ENCODE measurements around the gene EIF3B.
"Not testable (repeated sequence)": the region's sequence is repeated elsewhere in the genome, so short reads cannot be mapped to it uniquely, and the experiment has no call there.

EIF3B gene

GRCh38 chr7:2373646-2374045 lies 19.0 kb downstream of the EIF3B start:
- TF ChIP-seq, protein P1, sequence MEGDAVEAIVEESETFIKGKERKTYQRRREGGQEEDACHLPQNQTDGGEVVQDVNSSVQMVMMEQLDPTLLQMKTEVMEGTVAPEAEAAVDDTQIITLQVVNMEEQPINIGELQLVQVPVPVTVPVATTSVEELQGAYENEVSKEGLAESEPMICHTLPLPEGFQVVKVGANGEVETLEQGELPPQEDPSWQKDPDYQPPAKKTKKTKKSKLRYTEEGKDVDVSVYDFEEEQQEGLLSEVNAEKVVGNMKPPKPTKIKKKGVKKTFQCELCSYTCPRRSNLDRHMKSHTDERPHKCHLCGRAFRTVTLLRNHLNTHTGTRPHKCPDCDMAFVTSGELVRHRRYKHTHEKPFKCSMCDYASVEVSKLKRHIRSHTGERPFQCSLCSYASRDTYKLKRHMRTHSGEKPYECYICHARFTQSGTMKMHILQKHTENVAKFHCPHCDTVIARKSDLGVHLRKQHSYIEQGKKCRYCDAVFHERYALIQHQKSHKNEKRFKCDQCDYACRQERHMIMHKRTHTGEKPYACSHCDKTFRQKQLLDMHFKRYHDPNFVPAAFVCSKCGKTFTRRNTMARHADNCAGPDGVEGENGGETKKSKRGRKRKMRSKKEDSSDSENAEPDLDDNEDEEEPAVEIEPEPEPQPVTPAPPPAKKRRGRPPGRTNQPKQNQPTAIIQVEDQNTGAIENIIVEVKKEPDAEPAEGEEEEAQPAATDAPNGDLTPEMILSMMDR (IDR thresholded peaks at IDR 0.05): no peak
- Mint-ChIP-seq H3K27ac (no peak overlapping the region), H3K9me3 (no peaks in the 10 kb centered on the region), H3K4me3 (no peak overlapping the region), H3K36me3 (ENCODE audit: low read depth) (peaks cover 74% of the 10 kb centered on the region), H3K4me1 (no peaks in the 10 kb centered on the region), H3K27me3 (ENCODE audit: low read depth, poor library complexity) (no peaks in the 10 kb centered on the region)
- no peak for DNase-seq

DNA sequence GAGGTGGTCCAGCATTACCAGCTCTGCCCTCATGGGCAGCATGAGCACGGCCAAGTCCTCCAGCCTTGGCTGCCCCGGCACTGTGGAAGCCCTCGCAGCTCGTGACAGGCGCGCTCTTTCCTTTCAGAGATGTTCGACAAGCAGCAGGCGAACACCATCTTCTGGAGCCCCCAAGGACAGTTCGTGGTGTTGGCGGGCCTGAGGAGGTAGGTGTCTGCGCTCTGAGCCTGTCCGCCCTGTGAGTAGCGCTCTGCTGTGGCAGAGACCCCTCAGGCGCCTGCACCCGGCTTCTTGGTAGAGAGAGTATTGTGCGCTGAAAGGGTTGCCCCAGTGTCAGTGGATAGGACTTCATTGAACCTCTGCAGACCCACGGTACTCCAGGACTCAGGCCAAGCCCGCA lies 19.8 kb downstream of the EIF3B start:
- H3K4me1 Mint-ChIP-seq: no peaks in the 10 kb centered on the region
- TF ChIP-seq, protein P1 (IDR thresholded peaks at IDR 0.05): no peak
- no peak overlapping the region for H3K4me3 Mint-ChIP-seq
- no peaks in the 10 kb centered on the region for H3K9me3 Mint-ChIP-seq
- H3K27me3 Mint-ChIP-seq (ENCODE audit: low read depth, poor library complexity): no peaks in the 10 kb centered on the region
- peaks cover 74% of the 10 kb centered on the region for H3K36me3 Mint-ChIP-seq (ENCODE audit: low read depth)
- no peak for DNase-seq
- H3K27ac Mint-ChIP-seq: no peak overlapping the region

GRCh38 chr7:2374830-2375728 lies 20.5 kb downstream of the EIF3B start:
- Mint-ChIP-seq H3K9me3 (no peaks in the 10 kb centered on the region), H3K4me3 (no peak overlapping the region), H3K27me3 (ENCODE audit: low read depth, poor library complexity) (no peaks in the 10 kb centered on the region), H3K27ac (peak overlapping the region; percentile 89), H3K36me3 (ENCODE audit: low read depth) (peaks cover 73% of the 10 kb centered on the region), H3K4me1 (no peaks in the 10 kb centered on the region)
- no peak for DNase-seq
- TF ChIP-seq, protein P1 (IDR thresholded peaks at IDR 0.05): no peak

DNA sequence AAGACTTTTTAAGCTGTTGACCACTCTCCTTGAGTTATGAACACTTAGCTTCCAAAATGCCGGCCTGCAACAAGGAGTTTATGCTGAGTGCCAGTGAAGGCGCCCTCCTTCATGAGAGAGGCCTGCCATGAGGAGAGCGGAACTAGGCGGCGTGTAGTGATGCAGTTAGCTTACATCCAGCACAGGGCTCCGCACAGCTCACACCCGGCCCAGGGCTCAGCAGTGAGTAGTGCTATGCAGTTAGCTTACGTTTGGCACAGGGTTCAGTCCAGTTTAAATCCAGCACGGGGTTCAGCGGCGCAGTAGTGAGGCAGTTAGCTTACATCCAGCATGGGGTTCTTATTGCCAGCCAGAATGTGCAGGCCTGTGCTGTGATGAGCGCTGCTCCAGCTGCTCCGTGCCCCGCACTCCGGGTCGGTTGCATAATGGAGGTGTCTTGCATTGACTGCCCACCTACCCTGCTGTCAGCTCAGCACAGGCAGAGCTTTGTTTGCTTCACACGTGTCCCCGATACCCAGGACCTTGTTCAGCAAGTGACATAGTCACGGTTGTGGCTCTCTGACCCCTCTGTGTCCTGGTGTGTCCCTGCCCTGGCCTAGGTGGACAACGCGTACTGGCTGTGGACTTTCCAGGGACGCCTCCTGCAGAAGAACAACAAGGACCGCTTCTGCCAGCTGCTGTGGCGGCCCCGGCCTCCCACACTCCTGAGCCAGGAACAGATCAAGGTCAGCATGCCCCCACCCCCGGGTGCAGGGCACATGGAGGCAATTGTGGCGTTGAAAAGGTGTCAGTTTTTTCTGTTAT lies 21.9 kb downstream of the EIF3B start:
- no peak for DNase-seq
- no peaks in the 10 kb centered on the region for H3K4me1 Mint-ChIP-seq
- H3K36me3 Mint-ChIP-seq (ENCODE audit: low read depth): peaks cover 71% of the 10 kb centered on the region
- TF ChIP-seq, protein P1 (IDR thresholded peaks at IDR 0.05): no peak
- H3K4me3 Mint-ChIP-seq: no peak overlapping the region
- peak overlapping the region; percentile 88 for H3K27ac Mint-ChIP-seq
- no peaks in the 10 kb centered on the region for H3K9me3 Mint-ChIP-seq
- no peaks in the 10 kb centered on the region for H3K27me3 Mint-ChIP-seq (ENCODE audit: low read depth, poor library complexity)

GRCh38 chr7:2377492-2377891 lies 22.9 kb downstream of the EIF3B start:
- not testable (repeated sequence) for DNase-seq; H3K27me3 Mint-ChIP-seq (ENCODE audit: low read depth, poor library complexity); H3K9me3 Mint-ChIP-seq; H3K4me3 Mint-ChIP-seq; H3K4me1 Mint-ChIP-seq
- H3K36me3 Mint-ChIP-seq (ENCODE audit: low read depth): peaks cover 61% of the 10 kb centered on the region
- peak overlapping the region; percentile 88 for H3K27ac Mint-ChIP-seq

- DNase-seq; H3K9me3 Mint-ChIP-seq; H3K27me3 Mint-ChIP-seq (ENCODE audit: low read depth, poor library complexity); H3K4me3 Mint-ChIP-seq; H3K4me1 Mint-ChIP-seq: not testable (repeated sequence)
- peak overlapping the region; percentile 87 for H3K27ac Mint-ChIP-seq
- peaks cover 59% of the 10 kb centered on the region for H3K36me3 Mint-ChIP-seq (ENCODE audit: low read depth)
Measured at GRCh38 chr7:2378125-2378524, 23.5 kb downstream of the EIF3B start.

All from nephron progenitor cell (in vitro differentiated cells).